GM10266 (cell line): ENCODE measurements around the gene EFR3B.

Experiments used
- DNase-seq: peaks from one replicate; pipeline ENCODE4 v3.0.0; 2012; ENCODE audit errors: extremely low spot score
- CTCF ChIP-seq: IDR thresholded peaks from 2 replicates; pipeline ENCODE4 v1.5.1; 2012; ENCODE audit warnings: mild to moderate bottlenecking, low read depth; ENCODE audit not compliant: control insufficient read depth, insufficient read depth; ENCODE audit errors: missing control alignments

EFR3B gene

GRCh38 chr2:25035537-25036220 lies 6.2 kb upstream of the EFR3B start:
- DNase-seq = no peak
- TF ChIP-seq CTCF = no peak

- DNase-seq = no peak
- no peak for TF ChIP-seq CTCF
These were observed 5.7 kb upstream of the EFR3B start for GRCh38 chr2:25036221-25036559.

- no peak for TF ChIP-seq CTCF
- DNase-seq = no peak
These were observed 2.8 kb upstream of the EFR3B start for GRCh38 chr2:25039126-25039525.

GRCh38 chr2:25041307-25041927 lies 459 bp upstream of the EFR3B start:
- peak; percentile 42 for DNase-seq
- TF ChIP-seq CTCF = no peak

GRCh38 chr2:25042321-25043240 lies 705 bp downstream of the EFR3B start:
- no peak for TF ChIP-seq CTCF
- peak; percentile 47 for DNase-seq

- DNase-seq = peak; percentile 42
- TF ChIP-seq CTCF = no peak
These were observed 1.5 kb downstream of the EFR3B start for GRCh38 chr2:25043241-25043867.
